OCI-LY1 (cell line): ENCODE measurements around the gene COPS7B.

Experiments
- H2AFZ ChIP-seq: fragments of 200-600 bp; sonication (generic), shearing (Covaris generic); 2 replicates; pipeline ENCODE4 v1.6.0; 2014; ENCODE audit warnings: antibody characterized with exemption, mild to moderate bottlenecking, low read length
- H3F3A ChIP-seq: fragments of 200-600 bp; sonication (generic), shearing (Covaris generic); 2 replicates; pipeline ENCODE4 v1.6.0; 2014; ENCODE audit warnings: mild to moderate bottlenecking, antibody characterized with exemption, low read length, moderate library complexity; ENCODE audit not compliant: insufficient read depth
- H3K27ac ChIP-seq: fragments of 200-600 bp; sonication (generic); 2 replicates; pipeline ENCODE4 v1.5.1; 2014; ENCODE audit warnings: low read length, mixed run types, mild to moderate bottlenecking, low read depth; ENCODE audit not compliant: poor library complexity, severe bottlenecking
- H3K27me3 ChIP-seq: fragments of 200-600 bp; sonication (generic); 2 replicates; pipeline ENCODE4 v1.6.0; 2014; ENCODE audit warnings: antibody characterized with exemption, mild to moderate bottlenecking, low read length, moderate library complexity; ENCODE audit not compliant: insufficient read depth
- H3K36me3 ChIP-seq: fragments of 200-600 bp; sonication (generic); 2 replicates; pipeline ENCODE4 v1.6.1; 2014; ENCODE audit warnings: mild to moderate bottlenecking, antibody characterized with exemption, low read length, moderate library complexity, mixed read lengths; ENCODE audit not compliant: insufficient read depth
- H3K4me1 ChIP-seq: fragments of 200-600 bp; sonication (generic); 2 replicates; pipeline ENCODE4 v1.5.1; 2014; ENCODE audit warnings: mild to moderate bottlenecking, low read length, moderate library complexity; ENCODE audit not compliant: insufficient read depth, severe bottlenecking
- H3K4me2 ChIP-seq: fragments of 200-600 bp; sonication (generic), shearing (Covaris generic); 2 replicates; pipeline ENCODE4 v1.6.1; 2014; ENCODE audit warnings: low read length
- H3K4me3 ChIP-seq: fragments of 200-600 bp; sonication (generic); 2 replicates; pipeline ENCODE4 v1.5.1; 2014; ENCODE audit warnings: low read length, low read depth, mild to moderate bottlenecking, mixed read lengths; ENCODE audit not compliant: poor library complexity, severe bottlenecking
- H3K79me2 ChIP-seq: fragments of 200-600 bp; shearing (Covaris generic); 2 replicates; pipeline ENCODE4 v1.6.1; 2016; ENCODE audit warnings: mixed run types, low read length, mixed read lengths; ENCODE audit not compliant: insufficient read depth
- H3K9ac ChIP-seq: fragments of 200-600 bp; sonication (generic), shearing (Covaris generic); 2 replicates; pipeline ENCODE4 v1.6.1; 2014; ENCODE audit warnings: mild to moderate bottlenecking, low read length, mixed read lengths
- H3K9me2 ChIP-seq: fragments of 200-600 bp; sonication (generic), shearing (Covaris generic); 2 replicates; pipeline ENCODE4 v1.6.1; 2014; ENCODE audit warnings: low read depth, mild to moderate bottlenecking, low read length, mixed read lengths
- H3K9me3 ChIP-seq: fragments of 200-600 bp; shearing (Covaris generic); 2 replicates; pipeline ENCODE4 v1.6.1; 2014; ENCODE audit warnings: low read length, mixed read lengths
- H4K20me1 ChIP-seq: fragments of 200-600 bp; sonication (generic), shearing (Covaris generic); 2 replicates; pipeline ENCODE4 v1.6.0; 2016; ENCODE audit warnings: mild to moderate bottlenecking, low read length; ENCODE audit not compliant: insufficient read depth
- CTCF ChIP-seq: fragments of 200-600 bp; sonication (generic), shearing (Covaris generic); IDR thresholded peaks from 2 replicates; pipeline ENCODE4 v1.5.1; 2017; ENCODE audit warnings: mild to moderate bottlenecking, antibody characterized with exemption, low read length, moderate library complexity, mixed read lengths
- EZH2 ChIP-seq: fragments of 200-600 bp; sonication (generic), shearing (Covaris generic); IDR thresholded peaks from 2 replicates; pipeline ENCODE4 v1.8.0; 2017; ENCODE audit warnings: borderline replicate concordance, mixed run types, mild to moderate bottlenecking, antibody characterized with exemption, low read length, moderate library complexity, mixed read lengths

The COPS7B gene

GRCh38 chr2:231764760-231765159 is 21.5 kb upstream of the COPS7B start:
- Histone ChIP-seq H3K4me1 (no peaks in the 10 kb centered on the region), H3K4me2 (no peak overlapping the region), H3K27me3 (no peaks in the 10 kb centered on the region), H3K36me3 (no peaks in the 10 kb centered on the region), H3F3A (no peaks in the 10 kb centered on the region), H3K9me2 (no peaks in the 10 kb centered on the region), H3K79me2 (no peaks in the 10 kb centered on the region), H3K9ac (no peak overlapping the region), H3K9me3 (no peaks in the 10 kb centered on the region), H3K27ac (no peak overlapping the region), H2AFZ (no peak overlapping the region), H3K4me3 (no peak overlapping the region), H4K20me1 (no peaks in the 10 kb centered on the region)
- TF ChIP-seq CTCF: no peak
- TF ChIP-seq EZH2: no peak

GRCh38 chr2:231765496-231765929 is 20.7 kb upstream of the COPS7B start:
- Histone ChIP-seq H3K27me3 (no peaks in the 10 kb centered on the region), H4K20me1 (no peaks in the 10 kb centered on the region), H3K27ac (no peak overlapping the region), H3K9me3 (no peaks in the 10 kb centered on the region), H3K9me2 (no peaks in the 10 kb centered on the region), H3K79me2 (no peaks in the 10 kb centered on the region), H3K4me1 (no peaks in the 10 kb centered on the region), H3K9ac (no peak overlapping the region), H3K4me3 (no peak overlapping the region), H3K4me2 (no peak overlapping the region), H2AFZ (no peak overlapping the region), H3K36me3 (no peaks in the 10 kb centered on the region), H3F3A (no peaks in the 10 kb centered on the region)
- TF ChIP-seq EZH2 (no peak), CTCF (no peak)

- H3K4me3 ChIP-seq: no peak overlapping the region
- no peak overlapping the region for H2AFZ ChIP-seq
- H3K4me1 ChIP-seq: no peaks in the 10 kb centered on the region
- H3F3A ChIP-seq: no peaks in the 10 kb centered on the region
- H3K9ac ChIP-seq: no peak overlapping the region
- no peaks in the 10 kb centered on the region for H3K36me3 ChIP-seq
- no peak overlapping the region for H3K4me2 ChIP-seq
- H3K27me3 ChIP-seq: no peaks in the 10 kb centered on the region
- H4K20me1 ChIP-seq: no peaks in the 10 kb centered on the region
- H3K27ac ChIP-seq: no peak overlapping the region
- TF ChIP-seq EZH2 (no peak), CTCF (no peak)
- H3K79me2 ChIP-seq: no peaks in the 10 kb centered on the region
- H3K9me2 ChIP-seq: no peaks in the 10 kb centered on the region
- H3K9me3 ChIP-seq: no peaks in the 10 kb centered on the region
Measured at GRCh38 chr2:231769170-231770136, 16.8 kb upstream of the COPS7B start.
